ENCODE measurements around the gene ASPHD2. TPM values are rescaled to one million over a fixed set of nuclear protein-coding genes. Genes with fewer than 3 reads are reported as not detected.

Gene ASPHD2
- total and polyA plus RNA-seq, 10 of the 15 experiments (the other 5 are each of a cell fraction or from before 2014, with no cell fraction given) = 1.6 to 10.6 (median 5.2) TPM

DNA sequence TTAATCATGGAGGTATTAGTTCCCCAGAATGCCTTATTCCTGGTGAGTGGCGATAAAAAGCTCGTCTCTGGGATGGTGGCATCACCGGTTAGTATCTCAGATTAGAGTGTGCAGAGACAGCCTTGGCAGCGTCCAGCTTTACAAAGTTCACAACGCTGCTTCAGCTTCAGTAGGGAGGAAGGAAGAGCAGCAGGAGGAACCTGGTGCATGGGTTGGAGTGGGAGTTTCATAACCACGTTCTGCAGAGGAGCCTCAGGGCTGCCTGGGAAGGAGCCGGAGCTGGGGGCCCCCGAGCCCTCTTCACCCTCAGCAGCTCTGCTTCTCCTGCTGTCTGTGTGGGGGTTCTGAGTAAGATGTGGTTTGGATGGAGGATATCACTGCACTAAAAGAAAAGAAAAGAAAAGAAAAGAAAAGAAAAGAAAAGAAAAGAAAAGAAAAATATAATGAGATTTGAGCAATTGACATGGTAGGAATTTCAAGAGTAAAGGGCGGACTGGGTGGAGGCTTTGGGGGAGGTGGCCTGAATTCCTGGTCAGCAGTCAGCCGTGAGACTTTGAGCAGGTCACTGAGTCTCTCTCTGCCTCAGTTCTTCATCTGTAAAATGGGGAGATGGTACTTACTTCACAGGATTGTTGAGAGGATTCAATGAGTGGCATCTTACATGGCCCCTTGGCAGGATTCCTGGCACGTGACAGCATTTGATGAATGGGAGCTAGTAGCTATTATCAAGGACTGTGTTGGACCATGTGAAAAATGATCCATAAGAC lies 6.5 kb downstream of the ASPHD2 start (continued):
- no peak for TF ChIP-seq GABPA (IDR thresholded peaks at IDR 0.05; ENCODE audit: low read depth)
- TF ChIP-seq, protein P1, sequence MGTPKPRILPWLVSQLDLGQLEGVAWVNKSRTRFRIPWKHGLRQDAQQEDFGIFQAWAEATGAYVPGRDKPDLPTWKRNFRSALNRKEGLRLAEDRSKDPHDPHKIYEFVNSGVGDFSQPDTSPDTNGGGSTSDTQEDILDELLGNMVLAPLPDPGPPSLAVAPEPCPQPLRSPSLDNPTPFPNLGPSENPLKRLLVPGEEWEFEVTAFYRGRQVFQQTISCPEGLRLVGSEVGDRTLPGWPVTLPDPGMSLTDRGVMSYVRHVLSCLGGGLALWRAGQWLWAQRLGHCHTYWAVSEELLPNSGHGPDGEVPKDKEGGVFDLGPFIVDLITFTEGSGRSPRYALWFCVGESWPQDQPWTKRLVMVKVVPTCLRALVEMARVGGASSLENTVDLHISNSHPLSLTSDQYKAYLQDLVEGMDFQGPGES (IDR thresholded peaks at IDR 0.05) = no peak
- TF ChIP-seq, protein P2, sequence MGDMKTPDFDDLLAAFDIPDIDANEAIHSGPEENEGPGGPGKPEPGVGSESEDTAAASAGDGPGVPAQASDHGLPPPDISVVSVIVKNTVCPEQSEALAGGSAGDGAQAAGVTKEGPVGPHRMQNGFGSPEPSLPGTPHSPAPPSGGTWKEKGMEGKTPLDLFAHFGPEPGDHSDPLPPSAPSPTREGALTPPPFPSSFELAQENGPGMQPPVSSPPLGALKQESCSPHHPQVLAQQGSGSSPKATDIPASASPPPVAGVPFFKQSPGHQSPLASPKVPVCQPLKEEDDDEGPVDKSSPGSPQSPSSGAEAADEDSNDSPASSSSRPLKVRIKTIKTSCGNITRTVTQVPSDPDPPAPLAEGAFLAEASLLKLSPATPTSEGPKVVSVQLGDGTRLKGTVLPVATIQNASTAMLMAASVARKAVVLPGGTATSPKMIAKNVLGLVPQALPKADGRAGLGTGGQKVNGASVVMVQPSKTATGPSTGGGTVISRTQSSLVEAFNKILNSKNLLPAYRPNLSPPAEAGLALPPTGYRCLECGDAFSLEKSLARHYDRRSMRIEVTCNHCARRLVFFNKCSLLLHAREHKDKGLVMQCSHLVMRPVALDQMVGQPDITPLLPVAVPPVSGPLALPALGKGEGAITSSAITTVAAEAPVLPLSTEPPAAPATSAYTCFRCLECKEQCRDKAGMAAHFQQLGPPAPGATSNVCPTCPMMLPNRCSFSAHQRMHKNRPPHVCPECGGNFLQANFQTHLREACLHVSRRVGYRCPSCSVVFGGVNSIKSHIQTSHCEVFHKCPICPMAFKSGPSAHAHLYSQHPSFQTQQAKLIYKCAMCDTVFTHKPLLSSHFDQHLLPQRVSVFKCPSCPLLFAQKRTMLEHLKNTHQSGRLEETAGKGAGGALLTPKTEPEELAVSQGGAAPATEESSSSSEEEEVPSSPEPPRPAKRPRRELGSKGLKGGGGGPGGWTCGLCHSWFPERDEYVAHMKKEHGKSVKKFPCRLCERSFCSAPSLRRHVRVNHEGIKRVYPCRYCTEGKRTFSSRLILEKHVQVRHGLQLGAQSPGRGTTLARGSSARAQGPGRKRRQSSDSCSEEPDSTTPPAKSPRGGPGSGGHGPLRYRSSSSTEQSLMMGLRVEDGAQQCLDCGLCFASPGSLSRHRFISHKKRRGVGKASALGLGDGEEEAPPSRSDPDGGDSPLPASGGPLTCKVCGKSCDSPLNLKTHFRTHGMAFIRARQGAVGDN (IDR thresholded peaks at IDR 0.05) = no peak
- TF ChIP-seq EED (IDR thresholded peaks at IDR 0.05; ENCODE audit: low read depth) = no peak
- TF ChIP-seq ETV6 (conservative IDR thresholded peaks at IDR 0.05 in 1 of 2, IDR thresholded peaks at IDR 0.05 in 1 of 2; ENCODE audit: borderline replicate concordance in 1 of 2, low read depth in 1 of 2) = no peak
- no peak for TF ChIP-seq CREB1 (IDR thresholded peaks at IDR 0.05; ENCODE audit: low read depth)
- TF ChIP-seq CBX5 (IDR thresholded peaks at IDR 0.05; ENCODE audit: low read depth) = no peak
- TF ChIP-seq NR2F1 (conservative IDR thresholded peaks at IDR 0.05) = no peak
- TF ChIP-seq, protein P3, sequence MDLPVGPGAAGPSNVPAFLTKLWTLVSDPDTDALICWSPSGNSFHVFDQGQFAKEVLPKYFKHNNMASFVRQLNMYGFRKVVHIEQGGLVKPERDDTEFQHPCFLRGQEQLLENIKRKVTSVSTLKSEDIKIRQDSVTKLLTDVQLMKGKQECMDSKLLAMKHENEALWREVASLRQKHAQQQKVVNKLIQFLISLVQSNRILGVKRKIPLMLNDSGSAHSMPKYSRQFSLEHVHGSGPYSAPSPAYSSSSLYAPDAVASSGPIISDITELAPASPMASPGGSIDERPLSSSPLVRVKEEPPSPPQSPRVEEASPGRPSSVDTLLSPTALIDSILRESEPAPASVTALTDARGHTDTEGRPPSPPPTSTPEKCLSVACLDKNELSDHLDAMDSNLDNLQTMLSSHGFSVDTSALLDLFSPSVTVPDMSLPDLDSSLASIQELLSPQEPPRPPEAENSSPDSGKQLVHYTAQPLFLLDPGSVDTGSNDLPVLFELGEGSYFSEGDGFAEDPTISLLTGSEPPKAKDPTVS (IDR thresholded peaks at IDR 0.05; ENCODE audit: low read depth, low read length) = no peak
